Upper lobe of left lung (tissue), 4 donors: Measurements from ENCODE around the gene ZNF547.

ENCODE experiments used
- CTCF ChIP-seq, 6 experiments: fragments of 450-650 bp in 4 of 6; fragments of 200-600 bp in 2 of 6; sonication (generic) in 2 of 6; IDR thresholded peaks; one replicate each; pipeline ENCODE4 v1.5.1; 2016 to 2019; ENCODE audit warnings: antibody characterized with exemption in 6 of 6
- EP300 ChIP-seq, 4 donors: sonication (generic); formaldehyde crosslinking; IDR thresholded peaks; one replicate each; pipeline ENCODE4 v1.5.1; 2017; ENCODE audit warnings: antibody characterized with exemption in 4 of 4, control low read depth in 2 of 4
- POLR2A ChIP-seq, 4 donors: fragments of 450-650 bp; IDR thresholded peaks; one replicate each; pipeline ENCODE4 v1.5.1; 2016 to 2017; ENCODE audit warnings: antibody characterized with exemption in 4 of 4, mild to moderate bottlenecking in 2 of 4
- POLR2AphosphoS5 ChIP-seq, 2 donors: sonication (generic); formaldehyde crosslinking; IDR thresholded peaks; one replicate each; pipeline ENCODE4 v1.5.1; 2017; ENCODE audit warnings: antibody characterized with exemption in 2 of 2

DNA sequence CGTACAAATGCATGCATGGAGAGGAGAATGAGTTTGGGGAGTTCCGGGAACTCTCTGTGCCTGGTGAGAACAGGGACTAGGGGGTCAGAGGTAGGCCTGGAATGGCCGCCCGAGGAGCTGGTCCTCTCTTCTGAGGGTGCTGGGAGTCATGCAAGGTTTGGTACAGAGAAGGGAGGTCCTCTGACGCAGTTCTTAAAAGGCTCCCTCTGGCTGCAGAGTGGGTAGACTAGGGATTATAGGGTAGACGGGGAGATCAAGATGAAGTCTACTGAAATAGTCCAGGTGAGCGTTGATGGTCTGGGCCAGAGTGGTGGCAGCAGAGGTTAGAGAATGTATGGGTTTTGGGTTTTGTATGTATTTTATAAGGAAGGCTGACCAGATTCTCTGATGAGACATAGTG lies 11.5 kb upstream of the ZNF547 start:
- TF ChIP-seq POLR2A (IDR thresholded peaks at IDR 0.05) (no peak), CTCF (IDR thresholded peaks at IDR 0.05) (no peak), POLR2AphosphoS5 (IDR thresholded peaks at IDR 0.05) (no peak), EP300 (IDR thresholded peaks at IDR 0.05) (no peak)
